Suprapubic skin (tissue), 3 donors: ENCODE measurements around the gene SLC18B1.

Source experiments
- CTCF ChIP-seq, 2 donors: fragments of 200-600 bp in 1 of 2; fragments of 450-650 bp in 1 of 2; sonication (generic) in 1 of 2; IDR thresholded peaks; one replicate each; pipeline ENCODE4 v1.5.1; 2016 to 2019; ENCODE audit warnings: antibody characterized with exemption in 2 of 2, mild to moderate bottlenecking in 1 of 2, moderate library complexity in 1 of 2
- POLR2AphosphoS5 ChIP-seq, 3 donors: sonication (generic); formaldehyde crosslinking; IDR thresholded peaks; one replicate each; pipeline ENCODE4 v1.6.1; 2017; ENCODE audit warnings: antibody characterized with exemption in 3 of 3

GRCh38 chr6:132805548-132805947, 7.1 kb upstream of the SLC18B1 start:
- TF ChIP-seq CTCF (IDR thresholded peaks at IDR 0.05) (no peak), POLR2AphosphoS5 (IDR thresholded peaks at IDR 0.05) (no peak)
